Mucosa of descending colon (tissue), 3 donors: ENCODE measurements around the gene AIP. TPM values are rescaled to one million over a fixed set of nuclear protein-coding genes. Genes with fewer than 3 reads are reported as not detected.
"Not testable (repeated sequence)": the region's sequence is repeated elsewhere in the genome, so short reads cannot be mapped to it uniquely, and the experiment has no call there.

Experiments
- ATAC-seq: fragments of 200-7000 bp; cut with Tn5 transposase; one replicate; pipeline ENCODE4 v1.9.1; 2020; ENCODE audit warnings: mild to moderate bottlenecking, moderate library complexity
- DNase-seq, 3 donors: peaks; one replicate each; pipeline ENCODE4 v3.0.0-alpha.2; 2020
- H3K36me3 ChIP-seq: fragments of 200-600 bp; one replicate; pipeline ENCODE4 v1.8.0; 2021; ENCODE audit warnings: low read depth, mild to moderate bottlenecking
- H3K4me1 ChIP-seq: fragments of 200-600 bp; one replicate; pipeline ENCODE4 v1.8.0; 2021; ENCODE audit warnings: low read depth, mild to moderate bottlenecking
- H3K4me3 ChIP-seq: fragments of 200-600 bp; one replicate; pipeline ENCODE4 v1.8.0; 2021; ENCODE audit warnings: mild to moderate bottlenecking
- H3K9me3 ChIP-seq: fragments of 200-600 bp; one replicate; pipeline ENCODE4 v1.8.0; 2021; ENCODE audit warnings: mild to moderate bottlenecking
- intact Hi-C, 2 donors: fragments of 100-400 bp; cut with DNase I in 1 of 2; cut with micrococcal nuclease in 1 of 2; formaldehyde crosslinking; loops; one replicate each; pipeline versions ENCODE4 v1.11.0 to v1.11.1; 2022; cut with DNase I, micrococcal nuclease
- total RNA-seq, 3 donors: library from RNA; stranded (reverse); fragmentation: NEBNext Ultra II Directional in 2 of 3; extraction: Animal tissue kit (Norgen Biotek cat#: 25700) in 2 of 3; gene quantifications; one replicate each; pipeline versions ENCODE4 v1.2.1 to v1.2.4, GENCODE V29; 2021 to 2023
- TF ChIP-seq, protein P1 (sequence below): fragments of 200-600 bp; IDR thresholded peaks from one replicate; pipeline ENCODE4 v1.8.0; 2022; ENCODE audit warnings: antibody characterized with exemption, mild to moderate bottlenecking
- donor health status: DM: no; HTN: no; CAD: no; lungs with moderate emphysema.
- donor health status: DM: no; HTN: no; CAD: no.
- donor health status: DM: no; HTN: yes; CAD: no.

AIP gene
- total RNA-seq, 3 donors from 2014 or later, result 33.7 to 84.9 (median 52.2) TPM

- Histone ChIP-seq H3K4me1 (peaks cover 23% of the 10 kb centered on the region), H3K9me3 (no peaks in the 10 kb centered on the region), H3K4me3 (peak overlapping the region; percentile 7), H3K36me3 (no peaks in the 10 kb centered on the region)
- TF ChIP-seq, protein P1, sequence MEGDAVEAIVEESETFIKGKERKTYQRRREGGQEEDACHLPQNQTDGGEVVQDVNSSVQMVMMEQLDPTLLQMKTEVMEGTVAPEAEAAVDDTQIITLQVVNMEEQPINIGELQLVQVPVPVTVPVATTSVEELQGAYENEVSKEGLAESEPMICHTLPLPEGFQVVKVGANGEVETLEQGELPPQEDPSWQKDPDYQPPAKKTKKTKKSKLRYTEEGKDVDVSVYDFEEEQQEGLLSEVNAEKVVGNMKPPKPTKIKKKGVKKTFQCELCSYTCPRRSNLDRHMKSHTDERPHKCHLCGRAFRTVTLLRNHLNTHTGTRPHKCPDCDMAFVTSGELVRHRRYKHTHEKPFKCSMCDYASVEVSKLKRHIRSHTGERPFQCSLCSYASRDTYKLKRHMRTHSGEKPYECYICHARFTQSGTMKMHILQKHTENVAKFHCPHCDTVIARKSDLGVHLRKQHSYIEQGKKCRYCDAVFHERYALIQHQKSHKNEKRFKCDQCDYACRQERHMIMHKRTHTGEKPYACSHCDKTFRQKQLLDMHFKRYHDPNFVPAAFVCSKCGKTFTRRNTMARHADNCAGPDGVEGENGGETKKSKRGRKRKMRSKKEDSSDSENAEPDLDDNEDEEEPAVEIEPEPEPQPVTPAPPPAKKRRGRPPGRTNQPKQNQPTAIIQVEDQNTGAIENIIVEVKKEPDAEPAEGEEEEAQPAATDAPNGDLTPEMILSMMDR, result no peak
- DNase-seq (peak in 1 of 3 donors; percentile 54), ATAC-seq (peak; percentile 50)
- intact Hi-C loops, result no loop called here
Observed at GRCh38 chr11:67482275-67482826, 475 bp upstream of the AIP start.

GRCh38 chr11:67483831-67484665 is 1.2 kb downstream of the AIP start:
- DNase-seq (peak in 1 of 3 donors; percentile 64), ATAC-seq (peak; percentile 2)
- TF ChIP-seq, protein P1, result no peak
- Histone ChIP-seq H3K9me3 (no peaks in the 10 kb centered on the region), H3K36me3 (no peaks in the 10 kb centered on the region), H3K4me1 (peaks cover 24% of the 10 kb centered on the region), H3K4me3 (no peak overlapping the region)
- intact Hi-C loops, result no loop called here

DNA sequence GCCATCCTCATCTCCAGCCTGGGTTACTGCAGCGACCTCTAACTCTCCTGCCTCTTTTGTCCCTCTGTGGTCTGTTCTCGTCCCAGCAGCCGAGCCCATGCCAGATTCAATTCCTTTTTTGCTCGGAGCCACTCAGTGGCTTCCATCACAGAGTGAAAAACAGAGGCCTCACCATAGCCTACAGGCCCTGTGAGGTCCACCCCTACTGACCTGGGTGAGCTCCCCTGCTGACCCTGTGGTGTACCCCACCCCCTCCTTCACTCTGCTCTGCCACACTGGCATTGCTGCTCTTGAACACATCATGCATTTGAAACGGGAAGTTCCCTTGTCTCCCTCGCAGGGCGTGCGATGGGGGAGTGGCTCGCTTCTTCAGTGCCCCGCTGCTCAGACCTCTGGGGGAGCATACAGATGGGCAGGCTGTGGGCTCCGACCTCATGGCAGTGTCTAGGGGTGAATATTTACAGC is 2.1 kb downstream of the AIP start:
- Histone ChIP-seq H3K4me3 (no peak overlapping the region), H3K4me1 (peaks cover 29% of the 10 kb centered on the region), H3K36me3 (no peaks in the 10 kb centered on the region), H3K9me3 (no peaks in the 10 kb centered on the region)
- TF ChIP-seq, protein P1, result no peak
- peak in 2 of 3 donors; percentile 55 to 82 for DNase-seq
- ATAC-seq, result no peak
- intact Hi-C loops, result no loop called here

GRCh38 chr11:67485873-67486361 is 3.1 kb downstream of the AIP start:
- H3K4me1 ChIP-seq, result peaks cover 29% of the 10 kb centered on the region
- ATAC-seq, H3K4me3 ChIP-seq, H3K36me3 ChIP-seq, intact Hi-C loops, H3K9me3 ChIP-seq: not testable (repeated sequence)
- DNase-seq, result peak in 2 of 3 donors; percentile 63 to 78

DNA sequence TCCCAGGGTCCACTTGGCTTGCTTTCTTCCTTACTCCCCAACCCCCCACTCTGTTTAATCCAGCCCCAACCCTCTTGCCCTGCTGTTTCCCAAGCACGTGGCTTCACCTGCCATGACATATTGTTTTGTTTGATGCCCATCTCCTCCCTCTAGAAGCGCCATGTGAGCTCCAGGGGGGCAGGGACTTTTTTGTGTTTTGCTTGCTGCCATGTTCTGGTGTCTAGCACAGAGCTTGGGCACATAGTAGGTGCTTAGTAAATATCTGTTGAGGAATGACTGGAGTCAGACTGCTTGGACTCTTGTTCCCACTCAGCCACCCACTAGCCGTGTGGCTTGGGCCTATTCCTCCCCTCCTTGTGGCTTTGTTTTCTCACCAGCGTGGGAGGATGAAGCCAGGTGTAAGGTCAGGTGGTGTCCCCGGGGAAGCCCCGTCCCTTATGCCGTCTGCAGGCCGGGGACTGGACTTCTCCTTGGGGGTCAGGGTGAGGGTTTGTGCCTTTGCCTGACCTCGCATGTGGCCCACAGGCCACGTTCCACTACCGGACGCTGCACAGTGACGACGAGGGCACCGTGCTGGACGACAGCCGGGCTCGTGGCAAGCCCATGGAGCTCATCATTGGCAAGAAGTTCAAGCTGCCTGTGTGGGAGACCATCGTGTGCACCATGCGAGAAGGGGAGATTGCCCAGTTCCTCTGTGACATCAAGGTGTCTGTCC is 3.8 kb downstream of the AIP start:
- H3K36me3 ChIP-seq, result no peaks in the 10 kb centered on the region
- no peak overlapping the region for H3K4me3 ChIP-seq
- intact Hi-C loops, result no loop called here
- no peak for ATAC-seq
- no peaks in the 10 kb centered on the region for H3K9me3 ChIP-seq
- H3K4me1 ChIP-seq, result peaks cover 29% of the 10 kb centered on the region
- peak in 2 of 3 donors; percentile 47 to 60 for DNase-seq
- TF ChIP-seq, protein P1, result no peak
